NT2/D1 (cell line): ENCODE measurements around the gene ROCK2.

Experiments
- DNase-seq: peaks from one replicate; pipeline ENCODE4 v3.0.0-alpha.2; 2011; ENCODE audit warnings: low read depth, low spot score
- H3K27me3 ChIP-seq: 2 replicates; pipeline ENCODE4 v1.6.0; 2011; ENCODE audit warnings: mild to moderate bottlenecking; ENCODE audit not compliant: insufficient read length, insufficient read depth
- H3K36me3 ChIP-seq: 2 replicates; pipeline ENCODE4 v1.6.1; 2011; ENCODE audit warnings: mild to moderate bottlenecking, low read length, mixed read lengths; ENCODE audit not compliant: insufficient read depth, insufficient read length
- H3K4me1 ChIP-seq: 2 replicates; pipeline ENCODE4 v1.5.1; 2011; ENCODE audit not compliant: insufficient read depth, insufficient read length
- H3K4me3 ChIP-seq: 2 replicates; pipeline ENCODE4 v1.5.1; 2011; ENCODE audit warnings: low read depth; ENCODE audit not compliant: insufficient read length
- H3K9ac ChIP-seq: 2 replicates; pipeline ENCODE4 v1.6.0; 2011; ENCODE audit warnings: low read depth; ENCODE audit not compliant: insufficient read length
- H3K9me3 ChIP-seq: 2 replicates; pipeline ENCODE4 v1.5.1; 2011; ENCODE audit warnings: mild to moderate bottlenecking, low read length; ENCODE audit not compliant: insufficient read depth
- SUZ12 ChIP-seq: IDR thresholded peaks from 2 replicates; pipeline ENCODE4 v1.6.1; 2011; ENCODE audit not compliant: insufficient read length, insufficient read depth; ENCODE audit errors: extremely low read depth
- YY1 ChIP-seq: IDR thresholded peaks from 2 replicates; pipeline ENCODE4 v1.6.1; 2011; ENCODE audit not compliant: insufficient read length, insufficient read depth
- ZNF274 ChIP-seq: IDR thresholded peaks from 2 replicates; pipeline ENCODE4 v1.6.1; 2011; ENCODE audit warnings: mild to moderate bottlenecking, low read depth, low read length

The ROCK2 gene

GRCh38 chr2:11344956-11345677 is 681 bp upstream of the ROCK2 start:
- DNase-seq = peak; percentile 42
- H3K4me1 ChIP-seq = no peaks in the 10 kb centered on the region
- H3K36me3 ChIP-seq = no peaks in the 10 kb centered on the region
- no peak for TF ChIP-seq ZNF274
- no peak for TF ChIP-seq YY1
- no peak for TF ChIP-seq SUZ12
- no peaks in the 10 kb centered on the region for H3K9me3 ChIP-seq
- peak overlapping the region; percentile 73 for H3K9ac ChIP-seq
- peak overlapping the region; percentile 49 for H3K4me3 ChIP-seq
- no peaks in the 10 kb centered on the region for H3K27me3 ChIP-seq

- peak; percentile 28 for DNase-seq
- no peaks in the 10 kb centered on the region for H3K4me1 ChIP-seq
Measured at GRCh38 chr2:11343650-11344341, 640 bp downstream of the ROCK2 start.

GRCh38 chr2:11343368-11343649 is 1.1 kb downstream of the ROCK2 start:
- H3K9me3 ChIP-seq = no peaks in the 10 kb centered on the region
- no peaks in the 10 kb centered on the region for H3K27me3 ChIP-seq
- no peaks in the 10 kb centered on the region for H3K36me3 ChIP-seq
- peak overlapping the region; percentile 88 for H3K4me3 ChIP-seq
- H3K4me1 ChIP-seq = no peaks in the 10 kb centered on the region
- DNase-seq = no peak
- TF ChIP-seq YY1 (no peak), ZNF274 (no peak), SUZ12 (no peak)
- H3K9ac ChIP-seq = peak overlapping the region; percentile 89

More at GRCh38 chr2:11343650-11344341, 640 bp downstream of the ROCK2 start:
- no peaks in the 10 kb centered on the region for H3K9me3 ChIP-seq
- H3K4me3 ChIP-seq = peak overlapping the region; percentile 88
- H3K36me3 ChIP-seq = no peaks in the 10 kb centered on the region
- H3K27me3 ChIP-seq = no peaks in the 10 kb centered on the region
- H3K9ac ChIP-seq = peak overlapping the region; percentile 89
- no peak for TF ChIP-seq SUZ12
- no peak for TF ChIP-seq ZNF274
- no peak for TF ChIP-seq YY1

GRCh38 chr2:11342551-11343367 is 1.7 kb downstream of the ROCK2 start:
- Histone ChIP-seq H3K4me3 (peak overlapping the region; percentile 88), H3K9me3 (no peaks in the 10 kb centered on the region), H3K27me3 (no peaks in the 10 kb centered on the region), H3K4me1 (no peaks in the 10 kb centered on the region), H3K36me3 (no peaks in the 10 kb centered on the region), H3K9ac (peak overlapping the region; percentile 89)
- no peak for TF ChIP-seq YY1
- no peak for TF ChIP-seq ZNF274
- no peak for TF ChIP-seq SUZ12
- no peak for DNase-seq

- H3K4me1 ChIP-seq = no peaks in the 10 kb centered on the region
- no peaks in the 10 kb centered on the region for H3K27me3 ChIP-seq
- no peak overlapping the region for H3K4me3 ChIP-seq
- no peaks in the 10 kb centered on the region for H3K9me3 ChIP-seq
- no peak for DNase-seq
- TF ChIP-seq SUZ12 = no peak
- no peak for TF ChIP-seq YY1
- no peak for TF ChIP-seq ZNF274
- no peaks in the 10 kb centered on the region for H3K36me3 ChIP-seq
- no peak overlapping the region for H3K9ac ChIP-seq
Measured at GRCh38 chr2:11340717-11341116, 3.7 kb downstream of the ROCK2 start.

- no peak for TF ChIP-seq SUZ12
- no peak for TF ChIP-seq YY1
- no peak for TF ChIP-seq ZNF274
Measured at GRCh38 chr2:11339508-11340083, 4.8 kb downstream of the ROCK2 start.

GRCh38 chr2:11338580-11338979 is 5.9 kb downstream of the ROCK2 start:
- no peaks in the 10 kb centered on the region for H3K9me3 ChIP-seq
- H3K9ac ChIP-seq = no peak overlapping the region
- H3K4me3 ChIP-seq = no peak overlapping the region

More at GRCh38 chr2:11339508-11340083, 4.8 kb downstream of the ROCK2 start:
- H3K9ac ChIP-seq = no peak overlapping the region
- H3K9me3 ChIP-seq = no peaks in the 10 kb centered on the region
- H3K4me1 ChIP-seq = no peaks in the 10 kb centered on the region
- no peak for DNase-seq
- H3K27me3 ChIP-seq = no peaks in the 10 kb centered on the region
- no peaks in the 10 kb centered on the region for H3K36me3 ChIP-seq
- no peak overlapping the region for H3K4me3 ChIP-seq

More at GRCh38 chr2:11338580-11338979, 5.9 kb downstream of the ROCK2 start:
- TF ChIP-seq ZNF274 (no peak), SUZ12 (no peak), YY1 (no peak)
- DNase-seq = no peak
- H3K27me3 ChIP-seq = no peaks in the 10 kb centered on the region
- H3K36me3 ChIP-seq = no peaks in the 10 kb centered on the region
- no peaks in the 10 kb centered on the region for H3K4me1 ChIP-seq
